ENCODE results near the gene CACNG3.

DNA sequence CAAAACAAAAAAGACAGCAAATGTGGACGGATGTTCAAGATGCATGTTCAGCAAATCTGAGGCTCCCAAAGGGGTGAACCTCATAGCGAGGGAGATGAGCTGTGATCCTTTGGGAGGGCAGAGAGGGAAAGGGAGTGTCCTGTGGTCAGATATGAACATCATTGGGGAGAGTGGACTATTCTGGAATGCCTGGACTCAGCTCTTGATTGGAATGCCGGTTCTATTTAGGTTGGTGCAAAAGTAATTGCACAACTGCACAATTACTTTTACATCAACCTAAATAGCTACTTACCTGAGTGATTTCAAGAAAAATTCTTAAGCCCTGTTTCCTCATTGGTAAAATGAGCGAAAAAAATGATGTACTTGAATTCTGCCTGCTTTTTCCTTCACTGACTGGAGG lies 89.6 kb downstream of the CACNG3 start:
- no peak for TF ChIP-seq EZH2 (IDR thresholded peaks at IDR 0.05; ENCODE audit: borderline replicate concordance, low read depth, low read length, severe bottlenecking)
- no peak for TF ChIP-seq CTCF (IDR thresholded peaks at IDR 0.05; ENCODE audit: extremely low read depth in 1 of 2, insufficient read depth in 1 of 2, low read depth in 1 of 2, low read length in 2 of 2)
- no peak for TF ChIP-seq POLR2AphosphoS5 (IDR thresholded peaks at IDR 0.05; ENCODE audit: insufficient read depth, low read depth, low read length)
- no peak for TF ChIP-seq GATA2 (IDR thresholded peaks at IDR 0.05; ENCODE audit: insufficient read depth, insufficient read length, low read depth, low read length)
- no peak for TF ChIP-seq POLR2A (IDR thresholded peaks at IDR 0.05; ENCODE audit: low read depth, low read length)
- TF ChIP-seq MYC (IDR thresholded peaks at IDR 0.05; ENCODE audit: low read depth, low read length): no peak
- TF ChIP-seq JUN (IDR thresholded peaks at IDR 0.05; ENCODE audit: borderline replicate concordance, insufficient read depth, insufficient read length, low read depth): no peak
- TF ChIP-seq, protein P1, sequence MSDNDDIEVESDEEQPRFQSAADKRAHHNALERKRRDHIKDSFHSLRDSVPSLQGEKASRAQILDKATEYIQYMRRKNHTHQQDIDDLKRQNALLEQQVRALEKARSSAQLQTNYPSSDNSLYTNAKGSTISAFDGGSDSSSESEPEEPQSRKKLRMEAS (IDR thresholded peaks at IDR 0.05; ENCODE audit: insufficient read depth, insufficient read length): no peak
- TF ChIP-seq FOS (IDR thresholded peaks at IDR 0.05; ENCODE audit: borderline replicate concordance, insufficient read depth, low read length): no peak
